ENCODE measurements around the gene KIAA1671. TPM values are rescaled to one million over a fixed set of nuclear protein-coding genes. Genes with fewer than 3 reads are reported as not detected.

KIAA1671 gene
- total and polyA plus RNA-seq, 2 donors (not counting 1 experiment from before 2014, with no cell fraction given): 0.01 to 0.02 TPM

DNA sequence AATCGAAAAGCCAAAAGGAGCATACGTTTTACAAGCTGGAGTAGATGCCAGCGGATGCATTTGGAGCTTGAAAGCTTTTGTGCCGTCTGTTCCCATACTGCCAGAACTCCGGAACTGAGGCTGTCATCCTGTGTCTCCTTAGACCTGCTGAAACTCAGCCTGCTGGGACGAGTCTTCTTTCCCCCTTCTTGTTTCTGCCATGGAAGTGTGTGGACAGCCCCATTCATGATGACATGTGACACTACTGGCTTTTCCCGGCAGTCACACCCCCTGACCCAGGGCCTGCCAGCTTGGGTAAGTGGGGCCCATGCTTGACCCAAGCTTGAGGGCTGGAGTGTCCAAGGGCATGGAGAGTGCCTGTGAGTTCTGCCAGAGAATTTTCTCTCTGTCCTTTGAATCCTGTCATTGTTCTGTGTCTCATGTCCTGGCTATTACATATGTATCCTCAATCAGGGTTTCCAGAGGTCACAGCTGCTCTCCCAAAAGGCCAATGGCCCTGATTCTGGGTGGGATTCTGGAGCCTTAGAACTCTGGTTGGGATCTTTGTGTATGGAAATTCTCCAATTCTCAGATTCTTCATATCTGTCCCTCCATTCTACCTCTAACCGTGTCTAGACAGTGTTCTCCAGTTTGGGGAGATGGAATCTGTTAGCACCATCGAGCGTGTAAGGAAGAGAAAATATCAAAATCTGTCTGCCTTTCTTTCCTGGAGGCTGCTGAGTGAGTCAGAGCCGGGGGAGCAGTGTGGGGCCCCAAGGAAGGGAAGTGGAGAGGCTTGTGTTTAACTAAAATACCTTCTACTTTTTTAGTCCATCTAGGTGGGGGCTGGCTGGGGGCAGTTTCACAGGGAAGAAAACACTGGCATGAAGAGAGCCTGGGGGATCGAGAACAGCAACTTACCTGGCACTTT lies 73.2 kb downstream of the KIAA1671 start:
- Histone ChIP-seq H4K20me1 (ENCODE audit: control insufficient read depth, insufficient read depth, low read length, poor library complexity, severe bottlenecking) (no peaks in the 10 kb centered on the region), H3K36me3 (replicated peaks in 1 of 2; ENCODE audit: control extremely low read depth in 1 of 2, control insufficient read depth in 1 of 2, extremely low read depth in 1 of 2, insufficient read depth in 2 of 2, low read length in 1 of 2) (no peaks in the 10 kb centered on the region), H3K79me2 (ENCODE audit: control insufficient read depth, insufficient read depth, low read length) (no peaks in the 10 kb centered on the region), H3K27me3 (replicated peaks in 1 of 4; ENCODE audit: control extremely low read depth in 1 of 4, control insufficient read depth in 3 of 4, insufficient read depth in 4 of 4, low read length in 3 of 4) (peaks cover 0 to under 1% (median 0%) of the 10 kb centered on the region in 4 experiments), H2AFZ (ENCODE audit: insufficient read depth, low read depth, low read length, poor library complexity, severe bottlenecking) (no peak overlapping the region), H3K4me3 (ENCODE audit: control extremely low read depth in 1 of 5, extremely low read depth in 1 of 5, insufficient read depth in 1 of 5, low read depth in 2 of 5, low read length in 4 of 5) (no peak overlapping the region), H3K4me1 (ENCODE audit: control insufficient read depth in 2 of 2, insufficient read depth in 2 of 2, low read length in 2 of 2) (no peaks in the 10 kb centered on the region), H3K9ac (ENCODE audit: low read length) (no peak overlapping the region), H3K27ac (ENCODE audit: low read length in 2 of 2) (no peak overlapping the region), H3K4me2 (replicated peaks; ENCODE audit: low read depth, low read length, poor library complexity, severe bottlenecking) (no peak overlapping the region), H3K9me3 (ENCODE audit: control extremely low read depth in 1 of 3, control insufficient read depth in 2 of 3, insufficient read depth in 1 of 3, low read length in 2 of 3) (no peaks in the 10 kb centered on the region)
- H3K27me3 Mint-ChIP-seq: peaks cover 11% of the 10 kb centered on the region
- no peaks in the 10 kb centered on the region for H3K4me1 Mint-ChIP-seq
- H3K27ac Mint-ChIP-seq: no peak overlapping the region
- H3K4me3 Mint-ChIP-seq: no peak overlapping the region
- intact Hi-C loops (cut with micrococcal nuclease): no loop called here
- POLR2A ChIA-PET: no interaction called here
- DNase-seq (no peak), ATAC-seq (ENCODE audit: low read depth) (no peak)
- 90% methylated on average over 7 of the region's 12 CpGs for WGBS (ENCODE audit: insufficient coverage)
- no peaks in the 10 kb centered on the region for H3K9me3 Mint-ChIP-seq (ENCODE audit: insufficient read depth)
- TF ChIP-seq, protein P1, sequence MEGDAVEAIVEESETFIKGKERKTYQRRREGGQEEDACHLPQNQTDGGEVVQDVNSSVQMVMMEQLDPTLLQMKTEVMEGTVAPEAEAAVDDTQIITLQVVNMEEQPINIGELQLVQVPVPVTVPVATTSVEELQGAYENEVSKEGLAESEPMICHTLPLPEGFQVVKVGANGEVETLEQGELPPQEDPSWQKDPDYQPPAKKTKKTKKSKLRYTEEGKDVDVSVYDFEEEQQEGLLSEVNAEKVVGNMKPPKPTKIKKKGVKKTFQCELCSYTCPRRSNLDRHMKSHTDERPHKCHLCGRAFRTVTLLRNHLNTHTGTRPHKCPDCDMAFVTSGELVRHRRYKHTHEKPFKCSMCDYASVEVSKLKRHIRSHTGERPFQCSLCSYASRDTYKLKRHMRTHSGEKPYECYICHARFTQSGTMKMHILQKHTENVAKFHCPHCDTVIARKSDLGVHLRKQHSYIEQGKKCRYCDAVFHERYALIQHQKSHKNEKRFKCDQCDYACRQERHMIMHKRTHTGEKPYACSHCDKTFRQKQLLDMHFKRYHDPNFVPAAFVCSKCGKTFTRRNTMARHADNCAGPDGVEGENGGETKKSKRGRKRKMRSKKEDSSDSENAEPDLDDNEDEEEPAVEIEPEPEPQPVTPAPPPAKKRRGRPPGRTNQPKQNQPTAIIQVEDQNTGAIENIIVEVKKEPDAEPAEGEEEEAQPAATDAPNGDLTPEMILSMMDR (IDR thresholded peaks at IDR 0.05): no peak
- TF ChIP-seq EZH2 (IDR thresholded peaks at IDR 0.05; ENCODE audit: borderline replicate concordance, insufficient read depth, low read depth, low read length, poor library complexity, severe bottlenecking): no peak
- CTCF ChIA-PET: no interaction called here
